HG03378 (cell line): ENCODE data around the gene ITPK1.
"Not testable (repeated sequence)": the region's sequence is repeated elsewhere in the genome, so short reads cannot be mapped to it uniquely, and the experiment has no call there.

Experiments
- ATAC-seq: cut with Tn5 transposase; IDR thresholded peaks from one replicate; pipeline ENCODE4 v1.9.1; 2021; ENCODE audit warnings: mild to moderate bottlenecking, moderate library complexity; ENCODE audit not compliant: unreplicated experiment

ITPK1 gene

DNA sequence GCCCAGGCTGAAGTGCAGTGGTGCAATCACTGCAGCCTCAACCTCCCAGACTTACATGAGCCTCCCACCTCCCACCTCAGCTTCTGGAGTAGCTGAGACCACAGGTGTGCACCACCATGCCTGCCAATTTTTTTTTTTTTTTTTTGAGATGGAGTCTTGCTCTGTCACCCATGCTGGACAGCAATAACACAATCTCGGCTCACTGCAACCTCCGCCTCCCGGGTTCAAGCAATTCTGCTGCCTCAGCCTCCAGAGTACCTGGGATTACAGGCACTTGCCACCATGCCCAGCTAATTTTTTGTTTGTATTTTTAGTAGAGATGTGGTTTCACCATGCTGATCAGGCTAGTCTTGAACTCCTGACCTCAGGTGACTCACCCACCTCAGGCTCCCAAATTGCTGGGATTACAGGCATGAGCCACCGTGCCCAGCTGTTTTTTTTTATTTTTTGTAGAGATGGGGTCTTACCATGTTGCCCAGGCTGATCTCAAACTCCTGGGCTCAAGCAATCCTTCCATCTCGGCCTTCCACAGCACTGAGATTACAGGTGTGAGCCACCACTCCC, 15.6 kb upstream of the ITPK1 start:
- ATAC-seq = not testable (repeated sequence)

DNA sequence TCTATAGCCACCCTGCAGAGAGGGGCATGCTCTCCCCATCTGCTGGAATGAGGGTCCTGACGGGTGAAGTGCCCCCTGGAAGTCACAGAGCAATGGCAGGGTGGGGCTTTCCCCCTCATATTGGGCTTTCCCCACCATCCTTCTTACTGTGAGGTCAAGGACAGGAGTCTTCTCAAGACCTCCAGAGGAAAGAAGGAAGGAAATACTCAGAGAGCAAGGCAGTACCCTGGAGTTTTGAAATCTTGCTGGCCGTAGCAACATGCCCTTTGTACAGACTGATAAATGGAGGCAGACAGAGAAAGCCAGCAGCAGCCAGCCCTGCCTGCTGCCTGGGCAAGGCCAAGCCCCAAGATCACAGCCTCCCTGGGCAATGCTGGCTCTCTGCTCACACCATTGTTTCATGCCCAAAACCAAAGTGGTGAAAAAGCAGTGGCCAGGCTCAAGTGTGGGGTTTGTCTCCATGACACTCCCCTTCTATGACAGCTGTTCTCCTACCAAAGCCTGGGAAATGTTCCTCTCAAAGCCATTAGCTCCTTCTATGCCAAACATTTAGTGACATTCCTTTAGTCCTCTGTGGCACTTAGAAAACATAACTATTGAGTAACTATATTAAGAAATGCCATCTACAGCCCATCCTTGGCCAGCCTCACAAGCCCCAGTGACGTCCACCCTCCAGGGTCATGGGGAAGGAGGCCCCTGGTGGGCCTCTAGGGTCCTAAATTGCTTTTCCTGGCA, 13.2 kb upstream of the ITPK1 start:
- no peak for ATAC-seq

DNA sequence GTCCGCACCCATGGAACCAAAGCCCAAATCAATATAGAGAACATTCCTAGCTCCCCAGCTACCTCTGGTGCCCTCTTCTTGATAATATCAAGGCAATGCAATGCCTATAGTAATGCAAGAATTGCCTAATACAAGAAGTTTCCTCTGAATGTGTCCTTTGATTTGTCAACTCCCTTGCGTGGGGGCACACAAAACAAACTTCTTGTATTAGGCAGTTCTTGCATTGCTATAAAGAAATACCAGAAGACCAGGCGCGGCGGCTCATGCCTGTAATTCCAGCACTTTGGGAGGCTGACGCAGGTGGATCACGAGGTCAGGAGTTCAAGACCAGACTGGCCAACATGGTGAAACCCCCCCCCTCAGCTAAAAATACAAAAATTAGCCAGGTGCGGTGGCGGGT, 10.4 kb upstream of the ITPK1 start:
- no peak for ATAC-seq

DNA sequence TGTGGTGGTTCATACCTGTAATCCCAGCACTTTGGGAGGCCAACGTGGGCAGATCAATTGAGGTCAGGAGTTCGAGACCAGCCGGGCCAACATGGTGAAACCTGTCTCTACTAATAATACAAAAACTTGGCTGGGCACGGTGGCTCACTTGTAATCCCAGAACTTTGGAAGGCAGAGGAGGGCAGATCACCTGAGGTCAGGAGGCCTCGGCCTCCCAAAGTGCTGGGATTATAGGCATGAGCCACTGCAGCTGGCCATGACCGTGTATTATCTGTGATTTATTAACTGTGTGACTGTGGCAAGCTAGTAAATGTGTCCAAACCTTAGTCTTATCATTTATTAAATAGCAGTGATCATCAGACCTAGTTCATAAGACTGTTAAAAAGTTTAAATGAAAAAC, 7.1 kb upstream of the ITPK1 start:
- ATAC-seq = no peak

DNA sequence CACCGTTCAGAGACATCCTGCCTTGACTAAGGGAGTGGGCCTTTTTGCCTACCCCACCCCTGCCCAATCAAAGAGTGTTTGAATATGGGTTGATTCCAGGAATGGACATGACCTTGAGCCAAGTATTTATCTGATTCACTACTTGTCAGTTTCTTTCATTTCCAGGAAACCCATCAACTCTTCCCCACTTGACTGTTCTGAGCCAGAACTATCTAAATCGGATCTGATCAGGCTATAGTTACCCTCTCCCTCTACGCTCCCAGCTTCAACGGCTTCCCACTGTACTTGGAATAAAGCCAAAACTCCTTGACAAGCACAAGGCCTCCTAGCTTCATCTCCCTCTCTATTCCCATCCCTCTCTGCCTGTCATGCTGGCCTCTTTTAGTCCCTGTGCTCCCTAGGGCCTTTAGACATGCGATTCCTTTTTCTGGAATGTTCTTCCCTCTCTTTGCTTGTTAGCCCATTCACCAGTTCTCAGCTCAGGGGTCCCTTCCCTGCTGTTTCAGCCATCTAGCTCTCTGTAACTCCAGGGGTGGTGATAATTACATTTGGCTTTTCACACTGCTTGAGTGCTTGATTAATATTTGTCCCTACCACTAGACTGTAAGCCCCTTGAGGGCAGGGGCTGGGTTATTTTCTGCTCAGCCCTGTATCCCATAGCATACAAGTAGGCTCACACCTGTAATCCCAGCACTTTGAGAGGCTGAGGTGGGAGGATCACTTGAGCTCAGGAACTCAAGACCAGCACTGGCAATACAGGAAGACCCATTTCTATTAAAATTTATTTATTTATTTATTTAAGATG, 5.5 kb upstream of the ITPK1 start:
- ATAC-seq = no peak

DNA sequence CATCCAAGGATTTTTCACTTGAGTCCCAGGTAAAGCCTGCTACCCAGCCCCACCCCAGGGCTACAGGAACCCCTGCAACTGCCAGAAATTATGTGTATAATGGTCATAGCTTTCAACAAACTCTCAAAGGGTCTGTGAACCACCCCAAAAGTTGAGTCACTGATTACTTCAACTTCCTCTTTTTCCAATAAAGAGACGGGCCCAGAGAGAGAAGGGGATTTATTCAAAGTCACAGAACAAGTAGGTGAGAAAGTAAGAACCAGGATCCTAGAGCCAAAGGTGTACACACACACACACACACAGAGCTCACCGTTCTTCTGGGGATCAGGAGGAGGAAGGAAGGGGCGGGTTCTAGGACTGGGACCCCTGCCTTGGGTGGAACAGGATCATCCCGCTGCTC, 4.8 kb upstream of the ITPK1 start:
- no peak for ATAC-seq

DNA sequence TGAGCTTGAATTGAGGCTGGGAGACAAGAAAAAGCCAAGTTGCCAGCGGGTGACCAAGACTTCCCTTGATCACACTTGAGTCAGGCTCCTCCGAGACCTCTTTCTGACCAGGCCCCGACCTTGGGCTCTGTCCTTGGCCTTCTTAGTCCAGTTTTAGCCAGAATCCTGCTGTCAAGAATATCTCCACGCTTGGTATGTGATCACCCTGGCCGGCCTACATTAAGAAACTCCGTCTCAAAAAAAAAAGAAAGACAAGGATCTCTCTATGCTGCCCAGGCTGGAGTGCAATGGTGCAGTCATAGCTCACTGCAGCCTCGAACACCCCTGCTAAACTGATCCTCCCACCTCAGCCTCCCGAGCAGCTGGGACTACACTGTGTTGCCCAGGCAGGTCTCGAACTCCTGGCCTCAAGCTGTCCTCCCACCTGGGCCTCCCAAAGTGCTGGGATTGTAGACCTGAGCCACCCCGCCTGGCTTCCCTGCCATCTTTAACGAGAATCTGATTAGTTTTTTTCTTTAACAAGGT, 1.0 kb upstream of the ITPK1 start:
- ATAC-seq = no peak

DNA sequence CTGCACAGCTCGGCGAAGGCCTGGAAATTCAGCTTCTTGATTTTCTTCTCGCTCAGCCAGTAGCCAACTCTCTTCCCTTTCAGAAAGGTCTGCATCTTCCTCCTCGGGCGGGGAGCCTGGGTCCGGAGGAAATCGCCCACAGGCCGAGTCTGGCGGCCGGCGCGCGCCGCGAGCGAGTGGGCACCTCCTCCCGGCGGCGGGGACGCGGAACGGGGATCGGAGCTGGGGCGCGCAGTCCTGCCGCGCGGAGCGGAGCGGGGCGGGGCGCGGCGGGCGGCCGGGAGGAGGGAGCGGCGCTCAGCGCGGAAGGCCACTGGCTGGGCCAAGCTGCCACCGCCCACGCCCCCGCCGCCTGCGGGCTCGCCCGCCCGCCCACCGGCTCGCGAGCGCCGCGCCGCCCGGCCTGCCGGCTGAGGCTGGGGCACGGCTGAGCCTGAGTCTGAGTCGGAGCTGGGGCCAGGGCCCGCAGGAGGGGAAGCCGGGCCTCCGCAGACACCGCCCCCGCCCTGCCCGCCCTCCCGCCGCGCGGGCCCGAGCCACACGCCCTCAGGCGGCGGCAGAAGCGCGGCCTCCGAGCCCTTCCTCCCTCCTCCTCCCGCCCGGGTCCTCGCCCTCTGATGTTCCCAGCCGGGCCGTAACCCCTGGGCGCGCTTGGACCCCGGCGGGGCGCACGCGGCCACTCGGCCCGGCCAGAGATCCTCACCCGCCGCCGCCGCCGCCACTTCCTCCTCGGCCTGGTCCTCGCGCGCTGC, 480 bp downstream of the ITPK1 start:
- peak; percentile 43 for ATAC-seq

DNA sequence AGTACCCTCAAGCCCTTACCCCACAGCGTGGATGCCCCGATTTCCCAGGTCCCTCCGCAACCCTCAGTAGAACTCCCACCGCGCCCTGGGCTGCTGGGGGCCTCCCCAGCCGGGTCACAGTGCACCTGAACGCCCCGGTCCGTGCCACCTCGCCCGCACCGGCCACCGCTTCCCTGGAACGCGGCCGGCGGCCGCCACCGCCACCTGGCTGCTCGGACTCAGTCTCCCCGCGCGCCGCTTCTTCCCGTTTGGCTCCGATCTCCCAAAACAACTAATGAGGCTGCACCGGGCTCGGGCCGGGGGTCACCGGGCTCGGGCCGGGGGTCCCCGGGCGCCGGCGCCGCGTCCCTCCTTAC, 1.0 kb downstream of the ITPK1 start:
- no peak for ATAC-seq

DNA sequence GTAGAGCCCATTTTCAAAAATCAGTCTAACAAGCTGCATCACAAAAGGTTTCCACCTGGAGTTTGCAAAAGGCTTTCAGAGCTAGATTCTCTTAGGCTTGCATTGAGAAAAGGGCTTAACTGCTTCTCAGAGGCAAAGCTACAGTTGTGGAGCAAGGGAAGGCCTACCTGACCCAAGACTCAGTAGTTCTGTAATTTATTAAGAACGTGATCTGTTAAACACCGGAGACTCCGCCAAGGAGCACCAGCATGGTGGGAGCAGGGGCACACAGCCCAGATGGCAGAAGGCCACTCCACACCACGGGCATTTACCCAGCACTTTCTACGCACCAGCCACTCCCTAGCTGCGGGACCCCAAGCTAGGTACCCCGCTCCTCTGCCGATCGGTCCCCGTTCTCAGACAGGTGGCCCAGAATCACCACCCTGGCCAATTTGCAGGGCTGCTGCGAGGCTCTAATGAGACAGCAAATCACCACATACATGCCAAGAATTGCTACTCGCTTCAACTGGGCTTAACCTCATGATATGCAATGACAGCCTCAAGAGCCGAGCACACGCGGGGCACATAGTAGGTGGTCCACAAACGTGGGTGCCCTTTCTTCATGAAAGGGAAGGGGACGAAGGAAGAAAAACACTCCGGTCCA, 1.5 kb downstream of the ITPK1 start:
- ATAC-seq = no peak

DNA sequence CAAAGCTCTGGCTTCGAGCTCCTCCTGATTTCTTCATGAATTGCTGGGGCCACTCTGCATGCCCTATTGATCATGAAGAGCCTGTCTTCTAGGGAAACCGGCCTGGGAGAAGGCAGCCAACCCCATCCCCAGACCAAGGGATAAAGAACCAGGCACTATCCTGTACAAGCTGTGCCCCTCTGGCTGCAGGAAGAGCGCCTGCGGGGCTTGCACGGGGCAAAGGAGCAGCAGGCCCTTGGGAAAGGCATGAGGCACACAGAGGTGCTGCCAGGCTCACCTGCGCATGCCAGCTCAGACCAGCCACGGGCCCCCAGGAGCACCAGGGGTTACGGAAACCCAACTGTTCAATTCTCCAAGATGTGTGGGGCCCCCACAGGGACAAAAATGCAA, 2.1 kb downstream of the ITPK1 start:
- ATAC-seq = no peak

DNA sequence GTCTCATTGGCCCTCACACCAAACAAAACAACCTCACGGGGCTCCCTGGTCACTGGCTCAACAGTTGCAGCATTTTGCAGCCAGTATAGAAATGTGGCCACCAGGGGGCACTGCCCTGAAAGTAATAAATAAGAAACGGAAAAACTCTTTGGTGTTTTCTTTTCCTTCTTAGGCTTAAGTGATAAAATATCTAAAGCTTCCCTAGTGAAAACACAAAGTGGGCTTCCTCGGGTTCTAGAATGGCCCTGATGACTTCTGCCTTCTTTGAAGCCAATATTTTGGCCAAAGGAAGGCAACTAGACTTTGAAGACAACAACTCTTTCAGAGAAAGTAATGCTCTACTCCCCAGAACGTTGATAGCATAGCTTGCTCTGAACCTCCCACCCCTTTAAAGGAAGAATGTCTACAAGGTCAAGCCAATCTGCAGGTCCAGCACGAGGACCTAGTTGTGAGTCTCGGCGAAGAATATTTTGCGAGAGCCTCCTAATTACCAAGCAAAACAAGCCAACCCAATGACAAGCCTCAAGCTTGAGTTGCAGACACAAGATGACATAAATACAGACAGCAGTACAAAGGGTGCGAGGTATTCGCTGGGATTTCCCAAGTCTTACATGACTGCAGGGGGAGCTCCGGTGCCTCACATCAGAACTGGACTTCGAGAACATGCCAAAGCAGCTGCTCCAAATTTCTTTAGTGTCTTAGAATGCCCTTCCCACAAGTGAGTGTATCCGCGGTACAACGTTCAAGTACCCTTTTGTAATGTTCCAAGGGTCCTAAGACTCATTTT, 2.6 kb downstream of the ITPK1 start:
- ATAC-seq = no peak

DNA sequence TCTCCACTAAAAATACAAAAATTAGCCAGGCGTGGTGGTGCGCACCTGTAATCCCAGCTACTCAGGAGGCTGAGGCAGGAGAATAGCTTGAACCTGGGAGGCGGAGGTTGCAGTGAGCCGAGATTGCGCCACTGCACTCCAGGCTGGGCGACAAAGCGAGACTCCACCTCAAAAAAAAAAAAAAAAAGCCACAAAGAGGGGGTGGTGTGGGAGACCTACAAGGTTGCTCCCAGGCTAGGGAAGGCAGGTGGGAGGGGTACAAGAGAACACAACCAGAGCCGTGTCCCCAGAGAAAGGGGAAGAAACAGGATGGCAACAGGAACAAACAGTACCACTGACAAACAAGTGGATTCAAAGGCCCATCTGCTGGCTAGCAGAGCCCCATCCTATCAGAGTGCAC, 4.2 kb downstream of the ITPK1 start:
- ATAC-seq = not testable (repeated sequence)

DNA sequence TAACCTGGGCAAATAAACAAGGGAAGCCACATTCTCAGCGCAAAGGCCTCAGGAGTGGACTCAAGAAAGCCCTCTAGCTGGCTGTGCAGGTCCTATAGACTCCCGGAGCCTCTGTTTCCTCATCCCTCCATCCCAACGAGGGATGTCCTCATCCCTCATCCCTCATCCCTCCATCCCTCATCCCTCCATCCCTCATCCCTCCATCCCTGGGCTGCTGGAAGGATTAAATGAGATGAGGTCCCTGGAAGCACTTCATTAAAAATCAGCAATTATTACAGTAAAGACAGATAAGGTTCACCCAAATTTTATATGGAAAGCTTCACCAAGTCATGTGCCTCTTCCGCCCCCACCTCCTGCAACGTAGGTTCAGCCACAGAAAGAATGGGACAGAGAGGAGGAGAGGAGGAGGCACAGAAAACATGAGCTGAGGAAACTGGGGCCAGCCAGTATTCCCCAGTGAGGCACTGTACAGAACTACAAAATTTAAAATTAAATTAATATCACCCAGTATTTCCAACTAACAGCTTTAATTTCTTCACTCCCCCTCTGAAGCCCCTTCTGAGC, 4.8 kb downstream of the ITPK1 start:
- ATAC-seq = no peak

DNA sequence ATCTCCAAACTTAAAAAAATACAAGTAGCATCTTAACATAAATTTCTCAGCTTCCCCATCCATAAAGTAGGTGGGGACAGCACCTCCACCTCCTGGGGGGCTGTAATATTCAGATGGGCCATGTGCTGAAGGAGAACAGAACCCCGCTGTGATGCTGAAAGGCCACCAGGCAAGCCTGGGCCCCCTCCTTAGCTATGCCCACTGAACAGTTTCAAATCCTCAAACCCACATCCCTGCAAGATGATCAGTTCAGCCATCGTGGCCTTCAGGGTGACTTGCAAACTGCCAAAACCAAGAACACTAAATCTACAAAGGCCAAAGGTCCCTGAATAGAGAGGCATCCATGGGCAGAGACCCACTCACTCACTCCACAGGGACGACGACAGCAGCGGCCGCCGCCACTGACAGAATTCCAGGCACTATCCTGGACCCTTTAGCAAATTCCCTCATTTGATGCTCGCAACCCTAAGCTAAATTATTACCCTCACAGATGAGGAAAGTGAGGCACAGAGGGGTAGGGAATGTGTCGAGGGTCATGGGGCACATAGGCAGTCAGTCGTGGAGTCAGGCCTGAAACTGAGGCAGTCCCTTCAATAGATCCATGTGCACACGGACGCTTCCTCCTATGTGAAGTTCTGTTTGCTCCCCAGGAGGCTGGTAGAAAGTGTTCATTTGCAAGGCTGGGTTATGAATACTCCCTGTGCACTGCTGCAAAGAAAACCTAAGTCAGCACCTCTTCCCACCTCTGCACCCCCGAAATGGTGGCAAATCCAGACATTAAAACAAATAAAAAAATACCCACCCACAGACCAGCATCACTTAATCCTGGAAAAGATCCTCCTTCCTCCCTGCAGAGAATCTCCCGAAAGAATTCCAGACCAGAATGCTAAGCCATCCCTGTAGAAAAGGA, 5.9 kb downstream of the ITPK1 start:
- no peak for ATAC-seq

DNA sequence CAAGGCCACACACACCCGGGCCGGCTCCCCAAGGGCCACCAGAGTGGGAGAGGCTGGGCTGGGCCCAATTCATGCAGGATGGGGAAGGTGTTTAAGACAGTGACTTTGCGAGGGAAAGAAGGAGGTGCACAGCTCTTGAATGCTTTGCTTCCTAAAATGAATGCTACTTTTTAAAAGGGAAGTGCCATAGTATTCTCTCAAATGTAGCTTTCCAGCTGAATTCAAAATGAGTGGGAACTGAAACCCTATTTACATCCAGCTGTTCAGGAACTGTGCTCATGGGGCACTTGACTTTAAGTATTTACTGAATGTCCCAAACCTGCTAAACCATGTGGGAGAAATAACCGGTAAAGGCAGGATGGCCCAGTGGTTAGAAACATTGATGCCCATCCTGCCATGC, 7.6 kb downstream of the ITPK1 start:
- ATAC-seq = no peak

DNA sequence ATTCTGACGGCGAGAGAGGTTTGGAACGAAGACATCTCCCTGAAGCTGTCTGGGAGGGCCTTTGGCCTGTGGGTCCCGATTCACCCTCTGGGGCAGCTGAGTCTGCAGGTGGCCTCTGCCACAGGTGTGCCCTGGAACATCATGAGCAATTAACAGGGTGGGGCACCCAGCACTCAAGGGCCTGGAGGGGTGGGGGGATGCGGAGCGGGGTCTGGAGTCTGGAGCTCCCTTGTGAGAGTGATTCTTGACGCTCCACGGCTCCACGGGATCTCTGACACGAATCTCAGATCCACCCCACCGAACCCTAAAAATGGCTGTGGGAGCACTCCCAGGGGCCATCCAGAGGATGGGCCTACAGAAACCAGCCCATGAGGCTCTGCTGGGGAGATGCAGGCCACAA, 8.3 kb downstream of the ITPK1 start:
- ATAC-seq = no peak

DNA sequence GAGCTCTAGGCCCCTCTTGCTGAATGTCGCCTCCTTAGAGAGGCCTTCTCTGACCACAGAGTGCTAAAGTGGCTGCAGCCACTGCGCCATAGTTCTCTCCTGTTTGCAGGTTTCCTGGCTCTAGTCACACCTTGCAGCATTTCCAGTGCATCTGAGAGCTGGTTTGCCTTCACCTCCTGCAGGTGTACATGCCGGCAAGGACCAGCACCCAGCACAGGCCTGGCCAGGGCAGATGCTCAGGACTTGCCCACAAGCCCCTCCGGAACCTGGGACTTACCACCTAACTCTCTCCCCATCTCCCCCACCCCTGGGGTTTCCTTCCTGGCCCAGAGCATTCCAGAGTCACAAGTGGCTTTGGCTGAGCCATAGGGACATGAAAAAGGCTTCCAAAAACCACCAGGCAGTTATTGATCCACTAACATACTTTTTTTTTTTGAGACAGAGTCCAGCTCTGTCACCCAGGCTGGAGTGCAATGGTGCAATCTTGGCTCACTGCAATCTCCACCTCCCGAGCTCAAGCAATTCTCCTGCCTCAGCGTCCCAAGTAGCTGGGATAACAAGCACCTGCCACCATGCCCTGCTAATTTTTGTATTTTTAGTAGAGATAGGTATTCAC, 9.1 kb downstream of the ITPK1 start:
- ATAC-seq = no peak
